GM12878 (cell line): ENCODE results near the gene CADPS. TPM values are rescaled to one million over a fixed set of nuclear protein-coding genes. Genes with fewer than 3 reads are reported as not detected.

Experiments
- ATAC-seq: fragments of 200-7000 bp; cut with Tn5 transposase; 3 replicates; pipeline ENCODE4 v1.9.1; 2020; ENCODE audit warnings: mild to moderate bottlenecking, moderate library complexity
- BruUV-seq: library from RNA; stranded (reverse); fragments of 400-500 nt; replicated peaks from 2 replicates; lab custom pipeline; 2021; lab: Mats Ljungman, UMichigan
- CTCF ChIA-PET: fragments of 300-600 bp; sonication (Branson Sonifier 250); formaldehyde crosslinking; extraction: SDS; loops from one replicate; lab custom pipeline; 2021; ENCODE audit warnings: inconsistent platforms; lab: Yijun Ruan, JAX
- POLR2A ChIA-PET: fragments of 350-600 bp; formaldehyde crosslinking; extraction: SDS; loops from one replicate; lab custom pipeline; 2021; ENCODE audit warnings: inconsistent platforms; lab: Charles Lee
- RAD21 ChIA-PET: fragments of 300-600 bp; sonication (Branson Sonifier 250); formaldehyde crosslinking; loops from one replicate; lab custom pipeline; 2023; ENCODE audit warnings: antibody characterized with exemption; ENCODE audit not compliant: unreplicated experiment; lab: Charles Lee
- SMC1A ChIA-PET: fragments of 300-600 bp; sonication (Branson Sonifier 250); formaldehyde crosslinking; loops from one replicate; lab custom pipeline; 2023; ENCODE audit not compliant: unreplicated experiment, uncharacterized antibody; lab: Charles Lee
- DNase-seq: peaks from one replicate; pipeline ENCODE4 v3.0.0-alpha.2; 2011; ENCODE audit warnings: low read depth, low spot score
- FAIRE-seq: peaks from 3 replicates; lab custom pipeline; 2011; peaks lifted over from hg19 to GRCh38; lab: Jason Lieb, UNC
- H2AFZ ChIP-seq: 2 replicates; pipeline ENCODE4 v1.6.0; 2011; ENCODE audit warnings: low read depth, low read length, control low read depth; ENCODE audit not compliant: control insufficient read depth
- H3K27ac ChIP-seq: 2 replicates; pipeline ENCODE4 v1.5.1; 2011; ENCODE audit warnings: control low read depth; ENCODE audit not compliant: control insufficient read depth, insufficient read depth
- H3K27me3 ChIP-seq, 2 experiments: replicated peaks in 1 of 2; 2 replicates each; pipeline versions ENCODE4 v1.6.0 to v1.6.1; 2011; ENCODE audit warnings: low read length in 1 of 2; ENCODE audit not compliant: control insufficient read depth in 2 of 2, insufficient read depth in 2 of 2
- H3K36me3 ChIP-seq, 2 experiments: 2 replicates each; pipeline ENCODE4 v1.5.1; 2011; ENCODE audit warnings: low read length in 1 of 2; ENCODE audit not compliant: control insufficient read depth in 2 of 2, insufficient read depth in 2 of 2
- H3K4me1 ChIP-seq: 2 replicates; pipeline ENCODE4 v1.6.1; 2011; ENCODE audit warnings: mild to moderate bottlenecking, low read length, moderate library complexity, mixed read lengths; ENCODE audit not compliant: control insufficient read depth, insufficient read depth
- H3K4me2 ChIP-seq: 2 replicates; pipeline ENCODE4 v1.6.0; 2011; ENCODE audit warnings: control low read depth; ENCODE audit not compliant: control insufficient read depth, insufficient read depth
- H3K4me3 ChIP-seq: fragments of 200-600 bp; sonication (generic); 2 replicates; pipeline ENCODE4 v1.5.1; 2016
- H3K79me2 ChIP-seq: 2 replicates; pipeline ENCODE4 v1.6.0; 2011; ENCODE audit warnings: low read length; ENCODE audit not compliant: control insufficient read depth, insufficient read depth
- H3K9ac ChIP-seq: 2 replicates; pipeline ENCODE4 v1.8.0; 2011; ENCODE audit warnings: low read length, control low read depth, mixed read lengths; ENCODE audit not compliant: control insufficient read depth, insufficient read depth
- H3K9me3 ChIP-seq: replicated peaks from 3 replicates; pipeline ENCODE4 v1.5.1; 2011; ENCODE audit warnings: mild to moderate bottlenecking, low read length; ENCODE audit not compliant: control insufficient read depth, insufficient read depth
- H4K20me1 ChIP-seq: 2 replicates; pipeline ENCODE4 v1.6.0; 2011; ENCODE audit not compliant: control insufficient read depth, insufficient read depth
- ATF2 ChIP-seq: IDR thresholded peaks from 2 replicates; pipeline ENCODE4 v1.6.1; 2012; ENCODE audit warnings: low read length, inconsistent platforms
- BCL3 ChIP-seq: IDR thresholded peaks from 2 replicates; pipeline ENCODE4 v1.6.1; 2011; ENCODE audit warnings: borderline replicate concordance, low read depth, mild to moderate bottlenecking, moderate library complexity, low read length; ENCODE audit not compliant: insufficient read depth, poor library complexity, severe bottlenecking
- FOXK2 ChIP-seq: fragments of 450-650 bp; IDR thresholded peaks from 2 replicates; pipeline ENCODE4 v1.6.1; 2017; ENCODE audit warnings: mild to moderate bottlenecking, moderate library complexity
- MEF2A ChIP-seq: IDR thresholded peaks from 2 replicates; pipeline ENCODE4 v1.6.1; 2011; ENCODE audit warnings: low read depth, mild to moderate bottlenecking, low read length, moderate library complexity; ENCODE audit not compliant: insufficient read depth
- MYB ChIP-seq: fragments of 150-350 bp; IDR thresholded peaks from 2 replicates; pipeline ENCODE4 v1.6.1; 2014; ENCODE audit warnings: mild to moderate bottlenecking, low read depth, low read length, borderline replicate concordance
- NR2C1 ChIP-seq: fragments of 450-650 bp; IDR thresholded peaks from 2 replicates; pipeline ENCODE4 v1.6.1; 2017; ENCODE audit warnings: antibody characterized with exemption, mild to moderate bottlenecking, moderate library complexity
- RBBP5 ChIP-seq: fragments of 200-600 bp; sonication (generic); conservative IDR thresholded peaks from 2 replicates; pipeline ENCODE4 v1.6.1; 2016
- YY1 ChIP-seq: IDR thresholded peaks from 2 replicates; pipeline ENCODE4 v1.6.1; 2011; ENCODE audit warnings: low read depth, mild to moderate bottlenecking, low read length
- WGBS: methylation state at CpG from one replicate; pipeline ENCODE4 v1.1.6; 2016; ENCODE audit warnings: low lambda C conversion rate; ENCODE audit not compliant: insufficient replicate concordance, insufficient coverage; ENCODE audit errors: missing lambda C conversion rate; 5-methylcytosine and 5-hydroxymethylcytosine counted together
- in situ Hi-C: fragments of 300-500 bp; cut with MboI; formaldehyde crosslinking; loops from 9 replicates; pipeline ENCODE4 v1.14.3; 2018; ENCODE audit warnings: mixed read lengths
- intact Hi-C: fragments of 100-400 bp; cut with micrococcal nuclease; formaldehyde crosslinking; loops from one replicate; pipeline ENCODE4 v1.14.2; 2022; ENCODE audit not compliant: unreplicated experiment
- polyA plus RNA-seq, 11 experiments: library from polyadenylated mRNA; depleted of rRNA in 4 of 11; unstranded in 6 of 11; stranded (reverse) in 5 of 11; fragments of >200 nt; fragmentation: Nextera tagmentation in 4 of 11; fragmentation: Illumina TruSeq in 1 of 11; extraction: Ambion mirVana in 4 of 11; extraction: Trizol in 1 of 11; gene quantifications; 1 replicate in 1 of 11; 2 replicates in 10 of 11; pipeline versions ENCODE4 v1.2.1 to v1.2.3, GENCODE V29; 2011 to 2016; ENCODE audit warnings: inconsistent platforms in 2 of 11, missing spikeins in 2 of 11, low read depth in 1 of 11
- total RNA-seq, 4 experiments: library from RNA; depleted of rRNA in 3 of 4; stranded (reverse); fragments of >200 nt in 3 of 4; fragmentation: Illumina TruSeq in 1 of 4; extraction: Trizol in 1 of 4; gene quantifications; 2 replicates each; pipeline versions ENCODE4 v1.2.1 to v1.2.3, GENCODE V29; 2013 to 2021
- TF ChIP-seq, protein P1 (sequence below): IDR thresholded peaks from 2 replicates; pipeline ENCODE4 v1.6.1; 2012; ENCODE audit warnings: mild to moderate bottlenecking, low read depth, low read length

Gene CADPS
- total and polyA plus RNA-seq, 10 of the 15 experiments (the other 5 are each of a cell fraction or from before 2014, with no cell fraction given), result 0.20 TPM; not detected in 9

GRCh38 chr3:62749130-62749529 lies 126.1 kb downstream of the CADPS start (continued):
- TF ChIP-seq MEF2A, result no peak
- no peak for TF ChIP-seq NR2C1
- TF ChIP-seq MYB, result no peak

DNA sequence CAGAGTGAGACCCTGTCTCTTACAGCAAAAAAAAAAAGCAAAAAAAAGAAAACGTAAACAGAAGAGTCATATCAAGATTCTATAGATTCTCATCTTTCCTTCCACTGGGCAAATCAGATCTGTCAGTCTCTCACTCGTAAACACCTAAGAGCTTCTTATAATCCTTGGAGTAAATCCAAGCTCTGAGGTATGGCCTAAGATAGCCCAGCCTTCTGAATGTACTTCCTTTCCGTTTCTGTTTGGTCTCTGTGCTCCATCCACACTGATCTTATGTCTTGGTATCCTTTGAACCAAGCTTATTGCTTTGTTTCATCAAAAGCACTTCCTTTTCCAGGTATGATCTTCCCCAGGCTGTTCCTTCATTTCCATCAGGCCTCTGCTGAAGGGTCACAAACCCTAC lies 137.8 kb downstream of the CADPS start:
- SMC1A ChIA-PET, result no interaction called here
- Histone ChIP-seq H4K20me1 (no peaks in the 10 kb centered on the region), H3K36me3 (no peaks in the 10 kb centered on the region), H3K4me1 (no peaks in the 10 kb centered on the region), H3K4me3 (no peak overlapping the region), H3K4me2 (no peak overlapping the region), H3K27me3 (no peaks in the 10 kb centered on the region), H2AFZ (no peak overlapping the region), H3K79me2 (no peaks in the 10 kb centered on the region), H3K9me3 (no peaks in the 10 kb centered on the region), H3K9ac (no peak overlapping the region), H3K27ac (no peak overlapping the region)
- ATAC-seq, result no peak
- RAD21 ChIA-PET, result no interaction called here
- DNase-seq, result no peak
- in situ Hi-C loops (no loop called here), intact Hi-C loops (no loop called here)
- 18% methylated on average over 3 of the region's 3 CpGs for WGBS
- BruUV-seq, result no TSS peak
- no peak for FAIRE-seq
- POLR2A ChIA-PET, result no interaction called here
- CTCF ChIA-PET, result no interaction called here
- no peak for TF ChIP-seq RBBP5

DNA sequence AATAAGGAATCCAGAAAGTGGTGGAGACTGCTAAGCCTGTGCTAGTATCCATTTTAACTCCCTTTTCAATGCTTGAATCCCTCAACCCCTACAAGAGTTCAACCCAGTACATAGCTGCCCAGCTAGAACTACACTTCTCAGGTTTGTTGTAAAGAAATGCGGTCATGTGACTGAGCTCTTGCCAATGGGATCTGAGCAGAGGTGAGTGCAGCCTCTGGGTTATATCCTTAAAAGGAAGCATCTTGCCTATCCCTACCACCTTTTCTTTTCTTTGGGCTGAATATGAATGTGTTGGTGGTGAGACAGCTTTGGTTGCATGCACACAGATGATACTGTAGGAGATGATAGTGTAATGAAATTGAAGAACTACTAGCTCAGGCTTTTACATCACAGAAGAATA lies 139.7 kb downstream of the CADPS start:
- Histone ChIP-seq H3K79me2 (no peaks in the 10 kb centered on the region), H3K4me3 (no peak overlapping the region), H3K36me3 (no peaks in the 10 kb centered on the region), H3K9me3 (no peaks in the 10 kb centered on the region), H3K9ac (no peak overlapping the region), H3K27ac (no peak overlapping the region), H2AFZ (no peak overlapping the region), H4K20me1 (no peaks in the 10 kb centered on the region), H3K4me1 (no peaks in the 10 kb centered on the region), H3K4me2 (no peak overlapping the region), H3K27me3 (no peaks in the 10 kb centered on the region)
- BruUV-seq, result no TSS peak
- ATAC-seq, result no peak
- ChIA-PET CTCF (no interaction called here), SMC1A (interaction anchor here (1.0 kb wide), 1 partner anchor 40 kb away, joined by 3 read pairs; no protein-coding TSS in a partner anchor), POLR2A (no interaction called here), RAD21 (no interaction called here)
- intact Hi-C loops (no loop called here), in situ Hi-C loops (no loop called here)
- FAIRE-seq, result no peak
- WGBS, result 35% methylated on average over 1 of the region's 1 CpG
- DNase-seq, result no peak
- TF ChIP-seq ATF2 (no peak), FOXK2 (no peak), BCL3 (no peak), YY1 (no peak)
- TF ChIP-seq, protein P1, sequence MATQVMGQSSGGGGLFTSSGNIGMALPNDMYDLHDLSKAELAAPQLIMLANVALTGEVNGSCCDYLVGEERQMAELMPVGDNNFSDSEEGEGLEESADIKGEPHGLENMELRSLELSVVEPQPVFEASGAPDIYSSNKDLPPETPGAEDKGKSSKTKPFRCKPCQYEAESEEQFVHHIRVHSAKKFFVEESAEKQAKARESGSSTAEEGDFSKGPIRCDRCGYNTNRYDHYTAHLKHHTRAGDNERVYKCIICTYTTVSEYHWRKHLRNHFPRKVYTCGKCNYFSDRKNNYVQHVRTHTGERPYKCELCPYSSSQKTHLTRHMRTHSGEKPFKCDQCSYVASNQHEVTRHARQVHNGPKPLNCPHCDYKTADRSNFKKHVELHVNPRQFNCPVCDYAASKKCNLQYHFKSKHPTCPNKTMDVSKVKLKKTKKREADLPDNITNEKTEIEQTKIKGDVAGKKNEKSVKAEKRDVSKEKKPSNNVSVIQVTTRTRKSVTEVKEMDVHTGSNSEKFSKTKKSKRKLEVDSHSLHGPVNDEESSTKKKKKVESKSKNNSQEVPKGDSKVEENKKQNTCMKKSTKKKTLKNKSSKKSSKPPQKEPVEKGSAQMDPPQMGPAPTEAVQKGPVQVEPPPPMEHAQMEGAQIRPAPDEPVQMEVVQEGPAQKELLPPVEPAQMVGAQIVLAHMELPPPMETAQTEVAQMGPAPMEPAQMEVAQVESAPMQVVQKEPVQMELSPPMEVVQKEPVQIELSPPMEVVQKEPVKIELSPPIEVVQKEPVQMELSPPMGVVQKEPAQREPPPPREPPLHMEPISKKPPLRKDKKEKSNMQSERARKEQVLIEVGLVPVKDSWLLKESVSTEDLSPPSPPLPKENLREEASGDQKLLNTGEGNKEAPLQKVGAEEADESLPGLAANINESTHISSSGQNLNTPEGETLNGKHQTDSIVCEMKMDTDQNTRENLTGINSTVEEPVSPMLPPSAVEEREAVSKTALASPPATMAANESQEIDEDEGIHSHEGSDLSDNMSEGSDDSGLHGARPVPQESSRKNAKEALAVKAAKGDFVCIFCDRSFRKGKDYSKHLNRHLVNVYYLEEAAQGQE, result no peak
